ENCODE data around the gene ZFP69B. TPM values are rescaled to one million over a fixed set of nuclear protein-coding genes. Genes with fewer than 3 reads are reported as not detected.

ZFP69B gene
- total RNA-seq, 1 experiment from 2014 or later, result 11.6 TPM

DNA sequence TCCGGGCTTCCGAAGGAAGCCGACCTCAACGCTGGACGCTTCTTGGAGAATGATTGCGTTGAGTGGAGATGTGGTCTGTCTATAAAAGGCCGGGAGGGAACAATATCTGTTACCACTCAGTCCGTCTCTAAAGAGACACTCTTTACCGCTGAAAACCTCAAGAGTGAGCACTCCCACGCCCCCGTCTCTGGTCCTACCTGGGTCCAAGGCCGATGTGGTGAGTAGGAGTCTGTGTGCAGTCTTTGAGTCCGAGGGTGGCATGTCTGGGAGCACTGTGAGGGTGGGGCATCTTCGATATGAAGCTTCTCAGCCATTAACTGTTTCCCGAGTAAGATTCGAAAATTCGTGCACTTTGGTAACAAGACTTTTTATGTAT is 27.4 kb downstream of the ZFP69B start:
- no TSS peak for BruUV-seq (replicated peaks)
- TF ChIP-seq, protein P1, sequence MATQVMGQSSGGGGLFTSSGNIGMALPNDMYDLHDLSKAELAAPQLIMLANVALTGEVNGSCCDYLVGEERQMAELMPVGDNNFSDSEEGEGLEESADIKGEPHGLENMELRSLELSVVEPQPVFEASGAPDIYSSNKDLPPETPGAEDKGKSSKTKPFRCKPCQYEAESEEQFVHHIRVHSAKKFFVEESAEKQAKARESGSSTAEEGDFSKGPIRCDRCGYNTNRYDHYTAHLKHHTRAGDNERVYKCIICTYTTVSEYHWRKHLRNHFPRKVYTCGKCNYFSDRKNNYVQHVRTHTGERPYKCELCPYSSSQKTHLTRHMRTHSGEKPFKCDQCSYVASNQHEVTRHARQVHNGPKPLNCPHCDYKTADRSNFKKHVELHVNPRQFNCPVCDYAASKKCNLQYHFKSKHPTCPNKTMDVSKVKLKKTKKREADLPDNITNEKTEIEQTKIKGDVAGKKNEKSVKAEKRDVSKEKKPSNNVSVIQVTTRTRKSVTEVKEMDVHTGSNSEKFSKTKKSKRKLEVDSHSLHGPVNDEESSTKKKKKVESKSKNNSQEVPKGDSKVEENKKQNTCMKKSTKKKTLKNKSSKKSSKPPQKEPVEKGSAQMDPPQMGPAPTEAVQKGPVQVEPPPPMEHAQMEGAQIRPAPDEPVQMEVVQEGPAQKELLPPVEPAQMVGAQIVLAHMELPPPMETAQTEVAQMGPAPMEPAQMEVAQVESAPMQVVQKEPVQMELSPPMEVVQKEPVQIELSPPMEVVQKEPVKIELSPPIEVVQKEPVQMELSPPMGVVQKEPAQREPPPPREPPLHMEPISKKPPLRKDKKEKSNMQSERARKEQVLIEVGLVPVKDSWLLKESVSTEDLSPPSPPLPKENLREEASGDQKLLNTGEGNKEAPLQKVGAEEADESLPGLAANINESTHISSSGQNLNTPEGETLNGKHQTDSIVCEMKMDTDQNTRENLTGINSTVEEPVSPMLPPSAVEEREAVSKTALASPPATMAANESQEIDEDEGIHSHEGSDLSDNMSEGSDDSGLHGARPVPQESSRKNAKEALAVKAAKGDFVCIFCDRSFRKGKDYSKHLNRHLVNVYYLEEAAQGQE (IDR thresholded peaks at IDR 0.05; ENCODE audit: insufficient read depth in 1 of 2, low read depth in 2 of 2, low read length in 1 of 2), result no peak
- TF ChIP-seq POLR2AphosphoS5 (IDR thresholded peaks at IDR 0.05; ENCODE audit: low read depth, low read length), result no peak
- TF ChIP-seq, protein P2, sequence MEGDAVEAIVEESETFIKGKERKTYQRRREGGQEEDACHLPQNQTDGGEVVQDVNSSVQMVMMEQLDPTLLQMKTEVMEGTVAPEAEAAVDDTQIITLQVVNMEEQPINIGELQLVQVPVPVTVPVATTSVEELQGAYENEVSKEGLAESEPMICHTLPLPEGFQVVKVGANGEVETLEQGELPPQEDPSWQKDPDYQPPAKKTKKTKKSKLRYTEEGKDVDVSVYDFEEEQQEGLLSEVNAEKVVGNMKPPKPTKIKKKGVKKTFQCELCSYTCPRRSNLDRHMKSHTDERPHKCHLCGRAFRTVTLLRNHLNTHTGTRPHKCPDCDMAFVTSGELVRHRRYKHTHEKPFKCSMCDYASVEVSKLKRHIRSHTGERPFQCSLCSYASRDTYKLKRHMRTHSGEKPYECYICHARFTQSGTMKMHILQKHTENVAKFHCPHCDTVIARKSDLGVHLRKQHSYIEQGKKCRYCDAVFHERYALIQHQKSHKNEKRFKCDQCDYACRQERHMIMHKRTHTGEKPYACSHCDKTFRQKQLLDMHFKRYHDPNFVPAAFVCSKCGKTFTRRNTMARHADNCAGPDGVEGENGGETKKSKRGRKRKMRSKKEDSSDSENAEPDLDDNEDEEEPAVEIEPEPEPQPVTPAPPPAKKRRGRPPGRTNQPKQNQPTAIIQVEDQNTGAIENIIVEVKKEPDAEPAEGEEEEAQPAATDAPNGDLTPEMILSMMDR (IDR thresholded peaks at IDR 0.05), result no peak
- no peak for TF ChIP-seq TCF7L2 (IDR thresholded peaks at IDR 0.05; ENCODE audit: low read depth, low read length)
- TF ChIP-seq SIN3A (IDR thresholded peaks at IDR 0.05; ENCODE audit: borderline replicate concordance, insufficient read depth, low read depth, low read length), result no peak
- H3K36me3 ChIP-seq (ENCODE audit: control insufficient read depth, insufficient read depth, low read length), result no peaks in the 10 kb centered on the region
- no peak for DNase-seq (ENCODE audit: low read depth, low spot score)
- ChIA-PET POLR2A (no interaction called here), CTCF (interaction anchor here (0.5 kb wide), 1 partner anchor 63 kb away, joined by 3 read pairs; no protein-coding TSS in a partner anchor)
- peak; percentile 65 for ATAC-seq
- no peaks in the 10 kb centered on the region for H3K27me3 ChIP-seq (ENCODE audit: control insufficient read depth, insufficient read depth, low read length)
- in situ Hi-C loops (cut with HindIII; ENCODE audit: low pct_unique_long_range_greater_than_20kb, low sequenced_read_pairs) (no loop called here), intact Hi-C loops (cut with micrococcal nuclease; ENCODE audit: unreplicated experiment) (no loop called here)
- H3K9me3 ChIP-seq (ENCODE audit: control insufficient read depth, insufficient read depth, low read depth, low read length), result peaks cover 32% of the 10 kb centered on the region
- peak overlapping the region; percentile 79 to 90 for H3K4me3 ChIP-seq (ENCODE audit: low read depth in 2 of 2, low read length in 2 of 2)
- H3K4me1 ChIP-seq (ENCODE audit: control insufficient read depth, insufficient read depth, low read length), result peaks cover 4% of the 10 kb centered on the region; the same call in 1 of the 2 replicates
- H3K27ac ChIP-seq (ENCODE audit: low read length), result peak overlapping the region; percentile 82

- no TSS peak for BruUV-seq (replicated peaks)
- H3K4me1 ChIP-seq (ENCODE audit: control insufficient read depth, insufficient read depth, low read length), result peaks cover 4% of the 10 kb centered on the region; the same call in 1 of the 2 replicates
- DNase-seq (ENCODE audit: low read depth, low spot score), result no peak
- H3K9me3 ChIP-seq (ENCODE audit: control insufficient read depth, insufficient read depth, low read depth, low read length), result peaks cover 26% of the 10 kb centered on the region
- no peaks in the 10 kb centered on the region for H3K27me3 ChIP-seq (ENCODE audit: control insufficient read depth, insufficient read depth, low read length)
- ChIA-PET CTCF (interaction anchor here (0.6 kb wide), 1 partner anchor 40 kb away, joined by 3 read pairs; no protein-coding TSS in a partner anchor), POLR2A (no interaction called here)
- H3K27ac ChIP-seq (ENCODE audit: low read length), result peak overlapping the region; percentile 82; the same call in 1 of the 2 replicates
- H3K4me3 ChIP-seq (ENCODE audit: low read depth in 2 of 2, low read length in 2 of 2), result peak overlapping the region; percentile 79 to 90
- intact Hi-C loops (cut with micrococcal nuclease; ENCODE audit: unreplicated experiment), result no loop called here
- TF ChIP-seq, protein P1 (IDR thresholded peaks at IDR 0.05; ENCODE audit: insufficient read depth in 1 of 2, low read depth in 2 of 2, low read length in 1 of 2), result no peak
- TF ChIP-seq SIN3A (IDR thresholded peaks at IDR 0.05; ENCODE audit: borderline replicate concordance, insufficient read depth, low read depth, low read length), result no peak
- TF ChIP-seq, protein P2 (IDR thresholded peaks at IDR 0.05), result no peak
- no peak for TF ChIP-seq TCF7L2 (IDR thresholded peaks at IDR 0.05; ENCODE audit: low read depth, low read length)
- TF ChIP-seq POLR2AphosphoS5 (IDR thresholded peaks at IDR 0.05; ENCODE audit: low read depth, low read length), result no peak
- H3K36me3 ChIP-seq (ENCODE audit: control insufficient read depth, insufficient read depth, low read length), result no peaks in the 10 kb centered on the region
- in situ Hi-C loops (cut with HindIII; ENCODE audit: low pct_unique_long_range_greater_than_20kb, low sequenced_read_pairs), result no loop called here
- no peak for ATAC-seq
These were observed 28.0 kb downstream of the ZFP69B start for GRCh38 chr1:40478276-40478675.
